Dendritic cell treated with granulocyte-macrophage colony-stimulating factor and Interleukin-4, amounts not matched to agents 40 ng/mL and 50 ng/mL, for 4 days (primary cell): ENCODE measurements around the gene CFAP100.

Experiments
- H3K27ac Mint-ChIP-seq: one replicate; pipeline ENCODE4 v1.8.0; 2022; ENCODE audit warnings: mild to moderate bottlenecking, mixed read lengths
- H3K27me3 Mint-ChIP-seq: one replicate; pipeline ENCODE4 v1.8.0; 2022; ENCODE audit warnings: mild to moderate bottlenecking, mixed read lengths
- H3K36me3 Mint-ChIP-seq: one replicate; pipeline ENCODE4 v1.8.0; 2022; ENCODE audit warnings: low read depth, mixed read lengths
- H3K4me1 Mint-ChIP-seq: one replicate; pipeline ENCODE4 v1.8.0; 2022; ENCODE audit warnings: low read depth, mixed read lengths
- H3K4me3 Mint-ChIP-seq: one replicate; pipeline ENCODE4 v1.8.0; 2022; ENCODE audit warnings: mild to moderate bottlenecking, moderate library complexity, mixed read lengths
- H3K9me3 Mint-ChIP-seq: one replicate; pipeline ENCODE4 v1.8.0; 2022; ENCODE audit warnings: mixed read lengths
- intact Hi-C: fragments of 100-400 bp; cut with micrococcal nuclease; formaldehyde crosslinking; loops from one replicate; pipeline ENCODE4 v1.15.0; 2022

Gene CFAP100

GRCh38 chr3:126448136-126448892, 53.6 kb downstream of the CFAP100 start:
- Mint-ChIP-seq H3K36me3 (peaks cover 78% of the 10 kb centered on the region), H3K27ac (no peak overlapping the region), H3K4me3 (no peak overlapping the region), H3K4me1 (peaks cover under 1% of the 10 kb centered on the region), H3K9me3 (no peaks in the 10 kb centered on the region), H3K27me3 (no peaks in the 10 kb centered on the region)
- intact Hi-C loops = no loop called here

GRCh38 chr3:126448893-126449180, 54.1 kb downstream of the CFAP100 start:
- Mint-ChIP-seq H3K4me3 (no peak overlapping the region), H3K9me3 (no peaks in the 10 kb centered on the region), H3K27me3 (no peaks in the 10 kb centered on the region), H3K27ac (no peak overlapping the region), H3K4me1 (no peaks in the 10 kb centered on the region), H3K36me3 (peaks cover 77% of the 10 kb centered on the region)
- intact Hi-C loops = no loop called here

GRCh38 chr3:126449621-126450051, 54.9 kb downstream of the CFAP100 start:
- no peaks in the 10 kb centered on the region for H3K27me3 Mint-ChIP-seq
- H3K4me1 Mint-ChIP-seq = no peaks in the 10 kb centered on the region
- H3K27ac Mint-ChIP-seq = no peak overlapping the region
- H3K4me3 Mint-ChIP-seq = no peak overlapping the region
- H3K9me3 Mint-ChIP-seq = no peaks in the 10 kb centered on the region
- H3K36me3 Mint-ChIP-seq = peaks cover 84% of the 10 kb centered on the region
- intact Hi-C loops = no loop called here

GRCh38 chr3:126450219-126450618, 55.5 kb downstream of the CFAP100 start:
- Mint-ChIP-seq H3K4me3 (no peak overlapping the region), H3K27me3 (no peaks in the 10 kb centered on the region), H3K36me3 (peaks cover 87% of the 10 kb centered on the region), H3K9me3 (no peaks in the 10 kb centered on the region), H3K27ac (no peak overlapping the region), H3K4me1 (no peaks in the 10 kb centered on the region)
- intact Hi-C loops = no loop called here

GRCh38 chr3:126450744-126451143, 56.0 kb downstream of the CFAP100 start:
- H3K36me3 Mint-ChIP-seq = peaks cover 87% of the 10 kb centered on the region
- no peak overlapping the region for H3K27ac Mint-ChIP-seq
- H3K27me3 Mint-ChIP-seq = no peaks in the 10 kb centered on the region
- H3K4me1 Mint-ChIP-seq = no peaks in the 10 kb centered on the region
- H3K4me3 Mint-ChIP-seq = no peak overlapping the region
- H3K9me3 Mint-ChIP-seq = no peaks in the 10 kb centered on the region
- intact Hi-C loops = no loop called here

- H3K9me3 Mint-ChIP-seq = no peaks in the 10 kb centered on the region
- peaks cover 87% of the 10 kb centered on the region for H3K36me3 Mint-ChIP-seq
- H3K4me3 Mint-ChIP-seq = no peak overlapping the region
- H3K27me3 Mint-ChIP-seq = no peaks in the 10 kb centered on the region
- H3K27ac Mint-ChIP-seq = no peak overlapping the region
- no peaks in the 10 kb centered on the region for H3K4me1 Mint-ChIP-seq
- intact Hi-C loops = no loop called here
These were observed 56.8 kb downstream of the CFAP100 start for GRCh38 chr3:126451511-126451910.

- intact Hi-C loops = no loop called here
- H3K4me3 Mint-ChIP-seq = no peak overlapping the region
- H3K4me1 Mint-ChIP-seq = no peaks in the 10 kb centered on the region
- H3K36me3 Mint-ChIP-seq = peaks cover 89% of the 10 kb centered on the region
- no peaks in the 10 kb centered on the region for H3K27me3 Mint-ChIP-seq
- H3K27ac Mint-ChIP-seq = no peak overlapping the region
- no peaks in the 10 kb centered on the region for H3K9me3 Mint-ChIP-seq
These were observed 57.5 kb downstream of the CFAP100 start for GRCh38 chr3:126452213-126452612.

- Mint-ChIP-seq H3K27ac (no peak overlapping the region), H3K4me1 (no peaks in the 10 kb centered on the region), H3K27me3 (no peaks in the 10 kb centered on the region), H3K9me3 (no peaks in the 10 kb centered on the region), H3K4me3 (no peak overlapping the region), H3K36me3 (peaks cover 91% of the 10 kb centered on the region)
- intact Hi-C loops = no loop called here
These were observed 59.3 kb downstream of the CFAP100 start for GRCh38 chr3:126454025-126454424.

- Mint-ChIP-seq H3K36me3 (peaks cover 91% of the 10 kb centered on the region), H3K9me3 (no peaks in the 10 kb centered on the region), H3K27me3 (no peaks in the 10 kb centered on the region), H3K4me1 (no peaks in the 10 kb centered on the region), H3K27ac (no peak overlapping the region), H3K4me3 (no peak overlapping the region)
- intact Hi-C loops = no loop called here
These were observed 59.9 kb downstream of the CFAP100 start for GRCh38 chr3:126454437-126455198.

GRCh38 chr3:126456211-126456610, 61.5 kb downstream of the CFAP100 start:
- no peaks in the 10 kb centered on the region for H3K4me1 Mint-ChIP-seq
- H3K9me3 Mint-ChIP-seq = no peaks in the 10 kb centered on the region
- intact Hi-C loops = no loop called here
- no peaks in the 10 kb centered on the region for H3K27me3 Mint-ChIP-seq
- H3K4me3 Mint-ChIP-seq = no peak overlapping the region
- H3K36me3 Mint-ChIP-seq = peaks cover 89% of the 10 kb centered on the region
- no peak overlapping the region for H3K27ac Mint-ChIP-seq

GRCh38 chr3:126456766-126457388, 62.2 kb downstream of the CFAP100 start:
- Mint-ChIP-seq H3K4me1 (no peaks in the 10 kb centered on the region), H3K9me3 (no peaks in the 10 kb centered on the region), H3K27ac (no peak overlapping the region), H3K27me3 (no peaks in the 10 kb centered on the region), H3K4me3 (no peak overlapping the region), H3K36me3 (peaks cover 89% of the 10 kb centered on the region)
- intact Hi-C loops = no loop called here

GRCh38 chr3:126459111-126459762, 64.5 kb downstream of the CFAP100 start:
- Mint-ChIP-seq H3K4me1 (peaks cover 2% of the 10 kb centered on the region), H3K27ac (no peak overlapping the region), H3K36me3 (peaks cover 94% of the 10 kb centered on the region), H3K9me3 (no peaks in the 10 kb centered on the region), H3K27me3 (no peaks in the 10 kb centered on the region), H3K4me3 (no peak overlapping the region)
- intact Hi-C loops = no loop called here

GRCh38 chr3:126459763-126460127, 65.0 kb downstream of the CFAP100 start:
- intact Hi-C loops = no loop called here
- no peaks in the 10 kb centered on the region for H3K27me3 Mint-ChIP-seq
- no peak overlapping the region for H3K4me3 Mint-ChIP-seq
- H3K27ac Mint-ChIP-seq = no peak overlapping the region
- peaks cover 7% of the 10 kb centered on the region for H3K4me1 Mint-ChIP-seq
- peaks cover 94% of the 10 kb centered on the region for H3K36me3 Mint-ChIP-seq
- H3K9me3 Mint-ChIP-seq = no peaks in the 10 kb centered on the region

- Mint-ChIP-seq H3K4me3 (no peak overlapping the region), H3K27me3 (no peaks in the 10 kb centered on the region), H3K4me1 (peaks cover 13% of the 10 kb centered on the region), H3K36me3 (peaks cover 94% of the 10 kb centered on the region), H3K9me3 (no peaks in the 10 kb centered on the region), H3K27ac (no peak overlapping the region)
- intact Hi-C loops = no loop called here
These were observed 65.7 kb downstream of the CFAP100 start for GRCh38 chr3:126460381-126460780.
